ENCODE data around the gene CARF.
"Not testable (repeated sequence)": the region's sequence is repeated elsewhere in the genome, so short reads cannot be mapped to it uniquely, and the experiment has no call there.

The CARF gene

GRCh38 chr2:202976809-202977208, 64.7 kb downstream of the CARF start:
- no CpG with 5 or more reads among the region's 3 CpGs for WGBS, 2 experiments (ENCODE audit: insufficient coverage in 2 of 2)

GRCh38 chr2:202982779-202983491, 70.9 kb downstream of the CARF start:
- Histone ChIP-seq H3K4me1 (ENCODE audit: control insufficient read depth, insufficient read depth, low read length, poor library complexity, severe bottlenecking) (no peaks in the 10 kb centered on the region), H3K9me3 (ENCODE audit: control insufficient read depth, low read length) (peaks cover 5% of the 10 kb centered on the region), H3K4me3 (ENCODE audit: extremely low read depth, insufficient read depth, low read length, poor library complexity, severe bottlenecking) (no peak overlapping the region), H3K27ac (ENCODE audit: low read depth, low read length, severe bottlenecking) (no peak overlapping the region), H3K36me3 (ENCODE audit: control insufficient read depth, insufficient read depth, low read length) (peaks cover 5% of the 10 kb centered on the region)
- WGBS, 2 experiments (ENCODE audit: insufficient coverage in 2 of 2) = 78 to 83% methylated on average over 1 of the region's 3 CpGs

More at GRCh38 chr2:202976809-202977208, 64.7 kb downstream of the CARF start:
- no peak overlapping the region for H3K4me3 ChIP-seq (ENCODE audit: extremely low read depth, insufficient read depth, low read length, poor library complexity, severe bottlenecking)
- peaks cover 5% of the 10 kb centered on the region for H3K36me3 ChIP-seq (ENCODE audit: control insufficient read depth, insufficient read depth, low read length)
- peaks cover 5% of the 10 kb centered on the region for H3K9me3 ChIP-seq (ENCODE audit: control insufficient read depth, low read length)
- H3K4me1 ChIP-seq (ENCODE audit: control insufficient read depth, insufficient read depth, low read length, poor library complexity, severe bottlenecking) = no peaks in the 10 kb centered on the region
- no peak overlapping the region for H3K27ac ChIP-seq (ENCODE audit: low read depth, low read length, severe bottlenecking)

GRCh38 chr2:202989749-202990148, 77.7 kb downstream of the CARF start:
- 100% methylated on average over 1 of the region's 1 CpG; no CpG with 5 or more reads in 1 of the 2 experiments for WGBS, 2 experiments (ENCODE audit: insufficient coverage in 2 of 2)
- no peaks in the 10 kb centered on the region for H3K4me1 ChIP-seq (ENCODE audit: control insufficient read depth, insufficient read depth, low read length, poor library complexity, severe bottlenecking)
- H3K9me3 ChIP-seq (ENCODE audit: control insufficient read depth, low read length) = no peaks in the 10 kb centered on the region
- H3K27ac ChIP-seq (ENCODE audit: low read depth, low read length, severe bottlenecking) = no peak overlapping the region
- no peaks in the 10 kb centered on the region for H3K36me3 ChIP-seq (ENCODE audit: control insufficient read depth, insufficient read depth, low read length)
- H3K4me3 ChIP-seq (ENCODE audit: extremely low read depth, insufficient read depth, low read length, poor library complexity, severe bottlenecking) = no peak overlapping the region

GRCh38 chr2:202990501-202990900, 78.4 kb downstream of the CARF start:
- Histone ChIP-seq H3K4me3 (ENCODE audit: extremely low read depth, insufficient read depth, low read length, poor library complexity, severe bottlenecking) (no peak overlapping the region), H3K4me1 (ENCODE audit: control insufficient read depth, insufficient read depth, low read length, poor library complexity, severe bottlenecking) (no peaks in the 10 kb centered on the region), H3K27ac (ENCODE audit: low read depth, low read length, severe bottlenecking) (no peak overlapping the region), H3K36me3 (ENCODE audit: control insufficient read depth, insufficient read depth, low read length) (no peaks in the 10 kb centered on the region), H3K9me3 (ENCODE audit: control insufficient read depth, low read length) (no peaks in the 10 kb centered on the region)
- no CpG with 5 or more reads among the region's 3 CpGs for WGBS, 2 experiments (ENCODE audit: insufficient coverage in 2 of 2)

GRCh38 chr2:202997113-202997512, 85.0 kb downstream of the CARF start:
- H3K4me3 ChIP-seq (ENCODE audit: extremely low read depth, insufficient read depth, low read length, poor library complexity, severe bottlenecking); H3K9me3 ChIP-seq (ENCODE audit: control insufficient read depth, low read length); H3K36me3 ChIP-seq (ENCODE audit: control insufficient read depth, insufficient read depth, low read length); H3K4me1 ChIP-seq (ENCODE audit: control insufficient read depth, insufficient read depth, low read length, poor library complexity, severe bottlenecking); H3K27ac ChIP-seq (ENCODE audit: low read depth, low read length, severe bottlenecking): not testable (repeated sequence)
- 80 to 100% methylated on average over 1 of the region's 3 CpGs for WGBS, 2 experiments (ENCODE audit: insufficient coverage in 2 of 2)

- Histone ChIP-seq H3K4me1 (ENCODE audit: control insufficient read depth, insufficient read depth, low read length, poor library complexity, severe bottlenecking) (no peaks in the 10 kb centered on the region), H3K4me3 (ENCODE audit: extremely low read depth, insufficient read depth, low read length, poor library complexity, severe bottlenecking) (no peak overlapping the region), H3K36me3 (ENCODE audit: control insufficient read depth, insufficient read depth, low read length) (no peaks in the 10 kb centered on the region), H3K27ac (ENCODE audit: low read depth, low read length, severe bottlenecking) (no peak overlapping the region), H3K9me3 (ENCODE audit: control insufficient read depth, low read length) (no peaks in the 10 kb centered on the region)
- WGBS, 2 experiments (ENCODE audit: insufficient coverage in 2 of 2) = 86% methylated on average over 2 of the region's 3 CpGs; no CpG with 5 or more reads in 1 of the 2 experiments
Observed at GRCh38 chr2:203002054-203002821, 90.2 kb downstream of the CARF start.

- Histone ChIP-seq H3K36me3 (ENCODE audit: control insufficient read depth, insufficient read depth, low read length) (no peaks in the 10 kb centered on the region), H3K4me1 (ENCODE audit: control insufficient read depth, insufficient read depth, low read length, poor library complexity, severe bottlenecking) (no peaks in the 10 kb centered on the region), H3K9me3 (ENCODE audit: control insufficient read depth, low read length) (no peaks in the 10 kb centered on the region), H3K4me3 (ENCODE audit: extremely low read depth, insufficient read depth, low read length, poor library complexity, severe bottlenecking) (no peak overlapping the region), H3K27ac (ENCODE audit: low read depth, low read length, severe bottlenecking) (no peak overlapping the region)
- WGBS, 2 experiments (ENCODE audit: insufficient coverage in 2 of 2) = 89 to 98% methylated on average over 7 to 8 of the region's 8 CpGs
Observed at GRCh38 chr2:203003716-203004115, 91.6 kb downstream of the CARF start.

- H3K27ac ChIP-seq (ENCODE audit: low read depth, low read length, severe bottlenecking) = peak within 1 kb of the TSS; percentile 98
- peak within 1 kb of the TSS; percentile 74 for H3K4me3 ChIP-seq (ENCODE audit: extremely low read depth, insufficient read depth, low read length, poor library complexity, severe bottlenecking)
- H3K4me1 ChIP-seq (ENCODE audit: control insufficient read depth, insufficient read depth, low read length, poor library complexity, severe bottlenecking) = peaks cover 8% of the 10 kb centered on the region
- peaks cover 2% of the 10 kb centered on the region for H3K36me3 ChIP-seq (ENCODE audit: control insufficient read depth, insufficient read depth, low read length)
- 0% methylated on average over 42 to 50 of the region's 59 CpGs for WGBS, 2 experiments (ENCODE audit: insufficient coverage in 2 of 2)
- H3K9me3 ChIP-seq (ENCODE audit: control insufficient read depth, low read length) = no peaks in the 10 kb centered on the region
Observed at GRCh38 chr2:203014456-203015199, 102.6 kb downstream of the CARF start, which contains the start of gene NBEAL1. Gene NBEAL1, plus strand, starts transcription at chr2:203014875. Its CDS starts 1,510 bp downstream, at chr2:203016385.

GRCh38 chr2:203016716-203017115, 104.6 kb downstream of the CARF start:
- Histone ChIP-seq H3K27ac (ENCODE audit: low read depth, low read length, severe bottlenecking) (no peak overlapping the region), H3K4me3 (ENCODE audit: extremely low read depth, insufficient read depth, low read length, poor library complexity, severe bottlenecking) (peak overlapping the region; percentile 12)
- no CpG with 5 or more reads among the region's 3 CpGs for WGBS, 2 experiments (ENCODE audit: insufficient coverage in 2 of 2)

GRCh38 chr2:203018181-203018580, 106.1 kb downstream of the CARF start:
- Histone ChIP-seq H3K4me1 (ENCODE audit: control insufficient read depth, insufficient read depth, low read length, poor library complexity, severe bottlenecking) (peaks cover 8% of the 10 kb centered on the region), H3K36me3 (ENCODE audit: control insufficient read depth, insufficient read depth, low read length) (peaks cover 2% of the 10 kb centered on the region), H3K4me3 (ENCODE audit: extremely low read depth, insufficient read depth, low read length, poor library complexity, severe bottlenecking) (peak overlapping the region; percentile 23), H3K27ac (ENCODE audit: low read depth, low read length, severe bottlenecking) (peak overlapping the region; percentile 36), H3K9me3 (ENCODE audit: control insufficient read depth, low read length) (no peaks in the 10 kb centered on the region)
- 100% methylated on average over 1 of the region's 1 CpG; no CpG with 5 or more reads in 1 of the 2 experiments for WGBS, 2 experiments (ENCODE audit: insufficient coverage in 2 of 2)

More at GRCh38 chr2:203016716-203017115, 104.6 kb downstream of the CARF start:
- Histone ChIP-seq H3K4me1 (ENCODE audit: control insufficient read depth, insufficient read depth, low read length, poor library complexity, severe bottlenecking) (peaks cover 8% of the 10 kb centered on the region), H3K36me3 (ENCODE audit: control insufficient read depth, insufficient read depth, low read length) (peaks cover 2% of the 10 kb centered on the region), H3K9me3 (ENCODE audit: control insufficient read depth, low read length) (no peaks in the 10 kb centered on the region)
